ENCODE results near the gene ADAMTS12.

ADAMTS12 gene

GRCh38 chr5:33641744-33642505 is 249.9 kb downstream of the ADAMTS12 start:
- no peak for DNase-seq

- DNase-seq, result no peak
Measured at GRCh38 chr5:33639474-33639873, 252.3 kb downstream of the ADAMTS12 start.

GRCh38 chr5:33637011-33637410 is 254.8 kb downstream of the ADAMTS12 start:
- no peak for DNase-seq

GRCh38 chr5:33635582-33635981 is 256.2 kb downstream of the ADAMTS12 start:
- DNase-seq, result no peak

GRCh38 chr5:33633699-33634098 is 258.1 kb downstream of the ADAMTS12 start:
- DNase-seq, result no peak

- DNase-seq, result no peak
Measured at GRCh38 chr5:33631786-33632185, 260.0 kb downstream of the ADAMTS12 start.

- no peak for DNase-seq
Measured at GRCh38 chr5:33631139-33631538, 260.7 kb downstream of the ADAMTS12 start.

GRCh38 chr5:33629999-33630398 is 261.8 kb downstream of the ADAMTS12 start:
- no peak for DNase-seq

- no peak for DNase-seq
Measured at GRCh38 chr5:33628796-33629195, 263.0 kb downstream of the ADAMTS12 start.

GRCh38 chr5:33621514-33621913 is 270.3 kb downstream of the ADAMTS12 start:
- DNase-seq, result no peak

- DNase-seq, result no peak
Measured at GRCh38 chr5:33614039-33614438, 277.8 kb downstream of the ADAMTS12 start.

- DNase-seq, result no peak
Measured at GRCh38 chr5:33612386-33612785, 279.4 kb downstream of the ADAMTS12 start.

GRCh38 chr5:33611877-33612276 is 279.9 kb downstream of the ADAMTS12 start:
- DNase-seq, result no peak

GRCh38 chr5:33608344-33609041 is 283.3 kb downstream of the ADAMTS12 start:
- DNase-seq, result no peak

- no peak for DNase-seq
Measured at GRCh38 chr5:33604503-33604902, 287.3 kb downstream of the ADAMTS12 start.

- no peak for DNase-seq
Measured at GRCh38 chr5:33601881-33602280, 289.9 kb downstream of the ADAMTS12 start.

- DNase-seq, result no peak
Measured at GRCh38 chr5:33595303-33595702, 296.5 kb downstream of the ADAMTS12 start.

GRCh38 chr5:33594006-33594405 is 297.8 kb downstream of the ADAMTS12 start:
- DNase-seq, result no peak

- no peak for DNase-seq
Measured at GRCh38 chr5:33592245-33592644, 299.5 kb downstream of the ADAMTS12 start.

GRCh38 chr5:33588654-33589372 is 303.0 kb downstream of the ADAMTS12 start:
- DNase-seq, result peak; percentile 36

- no peak for DNase-seq
Measured at GRCh38 chr5:33583332-33583731, 308.5 kb downstream of the ADAMTS12 start.

- no peak for DNase-seq
Measured at GRCh38 chr5:33582417-33582816, 309.4 kb downstream of the ADAMTS12 start.

GRCh38 chr5:33579789-33580188 is 312.0 kb downstream of the ADAMTS12 start:
- DNase-seq, result no peak

- DNase-seq, result no peak
Measured at GRCh38 chr5:33579152-33579551, 312.6 kb downstream of the ADAMTS12 start.
